Glutamatergic neuron (in vitro differentiated cells): ENCODE data around the gene TNS3. TPM values are rescaled to one million over a fixed set of nuclear protein-coding genes. Genes with fewer than 3 reads are reported as not detected.

Experiments used
- DNase-seq: peaks from one replicate; pipeline ENCODE4 v3.0.0; 2022
- H3K27ac Mint-ChIP-seq: one replicate; pipeline ENCODE4 v1.8.0; 2020; ENCODE audit warnings: mild to moderate bottlenecking, mixed read lengths, inconsistent platforms; ENCODE audit not compliant: unreplicated experiment
- H3K27me3 Mint-ChIP-seq: one replicate; pipeline ENCODE4 v1.8.0; 2020; ENCODE audit warnings: mild to moderate bottlenecking, moderate library complexity, mixed read lengths, inconsistent platforms; ENCODE audit not compliant: unreplicated experiment
- H3K36me3 Mint-ChIP-seq: one replicate; pipeline ENCODE4 v1.8.0; 2020; ENCODE audit warnings: mild to moderate bottlenecking, mixed read lengths, inconsistent platforms; ENCODE audit not compliant: unreplicated experiment
- H3K4me1 Mint-ChIP-seq: one replicate; pipeline ENCODE4 v1.8.0; 2020; ENCODE audit warnings: mild to moderate bottlenecking, low read depth, mixed read lengths, inconsistent platforms; ENCODE audit not compliant: unreplicated experiment
- H3K4me3 Mint-ChIP-seq: one replicate; pipeline ENCODE4 v1.8.0; 2020; ENCODE audit warnings: mild to moderate bottlenecking, mixed read lengths, inconsistent platforms; ENCODE audit not compliant: unreplicated experiment
- H3K9me3 Mint-ChIP-seq: one replicate; pipeline ENCODE4 v1.8.0; 2020; ENCODE audit warnings: mild to moderate bottlenecking, moderate library complexity, mixed read lengths, inconsistent platforms; ENCODE audit not compliant: unreplicated experiment
- total RNA-seq: library from RNA; stranded (reverse); fragmentation: NEBNext Ultra II Directional; extraction: Animal tissue kit (Norgen Biotek cat#: 25700); gene quantifications from one replicate; pipeline ENCODE4 v1.2.1, GENCODE V29; 2021; ENCODE audit not compliant: unreplicated experiment
- TF ChIP-seq, protein P1 (sequence below): fragments of 200-600 bp; sonication (generic); IDR thresholded peaks from one replicate; pipeline ENCODE4 v1.5.0; 2021; ENCODE audit not compliant: partially characterized antibody, unreplicated experiment

TNS3 gene
- total RNA-seq, 1 donor from 2014 or later, result 3.8 TPM

DNA sequence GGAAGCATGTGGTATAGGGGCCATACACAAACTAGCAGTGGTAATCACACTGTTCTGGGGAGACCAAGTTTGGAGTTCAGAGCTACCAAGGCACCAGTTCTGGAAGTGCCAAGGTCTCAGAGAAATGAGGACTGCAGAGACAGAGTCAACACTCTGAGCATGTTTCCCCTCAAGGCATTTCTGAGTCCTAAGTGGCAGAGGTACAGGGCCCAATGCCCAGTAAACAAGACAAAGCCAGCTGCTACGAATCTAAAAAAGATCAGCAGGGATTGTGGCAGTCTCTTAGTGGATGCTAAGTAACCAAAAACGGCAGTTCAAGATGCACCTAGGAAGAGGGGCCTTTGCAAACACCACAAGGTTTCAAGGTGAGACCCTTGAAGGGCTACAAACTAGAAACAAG lies 271.9 kb downstream of the TNS3 start:
- Mint-ChIP-seq H3K4me3 (no peak overlapping the region), H3K36me3 (peaks cover 6% of the 10 kb centered on the region), H3K4me1 (peaks cover 4% of the 10 kb centered on the region)

DNA sequence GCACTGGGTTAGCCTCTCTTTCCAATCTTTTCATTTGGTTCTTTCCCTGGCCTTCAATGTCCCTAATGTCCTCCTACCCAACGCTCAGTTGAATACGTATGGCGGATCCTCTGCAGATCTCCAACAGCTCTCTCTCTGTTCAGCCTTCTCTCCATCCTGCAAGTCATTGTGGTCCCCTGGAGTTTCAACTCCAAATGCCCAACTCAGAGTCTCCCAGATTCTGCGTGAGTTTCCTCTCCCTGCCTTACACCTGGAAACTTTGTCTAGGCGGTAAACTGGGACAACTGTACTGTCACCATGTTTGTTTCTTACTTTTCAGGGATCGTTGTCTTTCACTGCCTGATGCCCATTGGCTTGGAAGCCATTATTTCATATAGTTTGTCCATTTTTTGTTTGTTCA lies 273.1 kb downstream of the TNS3 start:
- Mint-ChIP-seq H3K4me1 (no peaks in the 10 kb centered on the region), H3K4me3 (no peak overlapping the region), H3K27me3 (peaks cover 2% of the 10 kb centered on the region), H3K36me3 (peaks cover 6% of the 10 kb centered on the region), H3K27ac (no peak overlapping the region), H3K9me3 (peaks cover 4% of the 10 kb centered on the region)
- TF ChIP-seq, protein P1, sequence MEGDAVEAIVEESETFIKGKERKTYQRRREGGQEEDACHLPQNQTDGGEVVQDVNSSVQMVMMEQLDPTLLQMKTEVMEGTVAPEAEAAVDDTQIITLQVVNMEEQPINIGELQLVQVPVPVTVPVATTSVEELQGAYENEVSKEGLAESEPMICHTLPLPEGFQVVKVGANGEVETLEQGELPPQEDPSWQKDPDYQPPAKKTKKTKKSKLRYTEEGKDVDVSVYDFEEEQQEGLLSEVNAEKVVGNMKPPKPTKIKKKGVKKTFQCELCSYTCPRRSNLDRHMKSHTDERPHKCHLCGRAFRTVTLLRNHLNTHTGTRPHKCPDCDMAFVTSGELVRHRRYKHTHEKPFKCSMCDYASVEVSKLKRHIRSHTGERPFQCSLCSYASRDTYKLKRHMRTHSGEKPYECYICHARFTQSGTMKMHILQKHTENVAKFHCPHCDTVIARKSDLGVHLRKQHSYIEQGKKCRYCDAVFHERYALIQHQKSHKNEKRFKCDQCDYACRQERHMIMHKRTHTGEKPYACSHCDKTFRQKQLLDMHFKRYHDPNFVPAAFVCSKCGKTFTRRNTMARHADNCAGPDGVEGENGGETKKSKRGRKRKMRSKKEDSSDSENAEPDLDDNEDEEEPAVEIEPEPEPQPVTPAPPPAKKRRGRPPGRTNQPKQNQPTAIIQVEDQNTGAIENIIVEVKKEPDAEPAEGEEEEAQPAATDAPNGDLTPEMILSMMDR, result no peak
- DNase-seq, result no peak

More for the DNA sequence above, 271.9 kb downstream of the TNS3 start:
- H3K9me3 Mint-ChIP-seq, result peaks cover 4% of the 10 kb centered on the region
- TF ChIP-seq, protein P1, result no peak
- H3K27me3 Mint-ChIP-seq, result no peaks in the 10 kb centered on the region
- no peak for DNase-seq
- H3K27ac Mint-ChIP-seq, result no peak overlapping the region

DNA sequence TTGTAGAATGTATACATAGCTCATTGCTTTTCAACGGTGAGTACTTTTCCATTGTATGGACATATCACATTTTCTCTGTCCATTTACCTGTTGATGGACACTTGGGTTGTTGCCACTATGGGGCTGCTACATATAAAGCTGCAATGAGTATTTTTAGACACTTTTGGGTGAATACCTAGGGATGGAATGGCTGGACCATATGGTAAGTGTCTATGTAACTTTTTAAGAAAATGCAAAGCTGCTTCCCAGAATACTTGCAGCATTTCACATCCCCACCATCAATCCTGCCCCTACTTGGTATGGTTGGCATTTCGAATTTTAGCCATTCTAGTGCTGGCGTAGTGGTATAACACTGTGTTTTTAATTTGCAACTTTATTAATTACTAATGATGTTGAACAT lies 274.6 kb downstream of the TNS3 start:
- Mint-ChIP-seq H3K9me3 (peaks cover 4% of the 10 kb centered on the region), H3K4me1 (no peaks in the 10 kb centered on the region), H3K4me3 (no peak overlapping the region), H3K27ac (no peak overlapping the region), H3K27me3 (peaks cover 2% of the 10 kb centered on the region), H3K36me3 (peaks cover 6% of the 10 kb centered on the region)
- TF ChIP-seq, protein P1, result no peak
- DNase-seq, result no peak

DNA sequence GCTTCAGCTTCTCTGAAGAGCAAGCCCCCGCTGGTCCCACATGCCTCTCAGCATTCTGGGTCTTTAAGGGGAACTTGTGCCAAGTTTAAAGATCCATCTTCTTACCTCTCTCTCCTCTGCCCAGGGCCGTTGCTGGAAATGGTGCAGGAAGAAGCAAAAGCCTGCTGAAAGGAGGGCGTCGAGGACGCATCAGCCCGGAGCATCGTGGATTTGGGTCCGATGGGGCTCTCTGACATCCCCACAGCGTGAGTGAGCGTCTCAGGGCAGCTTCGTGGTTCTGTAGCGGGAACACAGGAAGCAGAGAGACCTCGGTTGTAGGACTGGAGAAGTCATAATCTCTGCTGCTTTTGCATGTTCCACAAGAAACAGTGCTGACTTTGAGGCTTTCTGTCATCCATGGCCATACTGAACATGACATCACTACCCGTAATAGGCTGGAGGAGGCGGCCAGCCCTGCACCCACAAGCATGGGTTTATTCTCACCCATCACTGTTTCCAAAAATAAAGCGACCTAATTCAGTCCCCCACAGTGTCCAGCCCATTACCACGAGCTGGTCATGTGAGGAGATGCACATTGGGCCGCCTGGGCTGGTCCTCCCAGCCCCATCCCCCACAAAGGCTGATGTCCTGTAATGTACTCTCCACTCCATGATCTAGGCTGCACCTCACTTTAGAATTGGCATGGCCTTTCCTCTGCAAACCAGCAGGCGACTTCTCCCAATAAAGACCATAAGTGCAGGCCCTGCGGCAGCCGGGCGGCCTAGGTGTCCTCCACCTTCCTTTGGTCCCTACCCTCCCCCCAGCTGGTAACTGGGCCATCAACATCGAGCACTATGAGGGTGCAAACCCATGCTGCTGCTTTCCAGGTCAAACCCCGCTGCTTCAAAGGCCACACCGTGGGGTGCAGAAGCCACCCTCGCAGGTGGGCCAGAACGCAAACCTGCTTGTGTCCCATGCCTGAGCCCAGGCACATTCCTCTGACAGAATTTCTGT lies 276.9 kb downstream of the TNS3 start:
- Mint-ChIP-seq H3K36me3 (peaks cover 6% of the 10 kb centered on the region), H3K4me1 (no peaks in the 10 kb centered on the region), H3K27me3 (peaks cover 2% of the 10 kb centered on the region), H3K4me3 (no peak overlapping the region), H3K9me3 (peaks cover 4% of the 10 kb centered on the region), H3K27ac (no peak overlapping the region)
- TF ChIP-seq, protein P1, result no peak
- no peak for DNase-seq
